CD4-positive, alpha-beta T cell treated with Interleukin-1 beta for 1 hour (primary cell): ENCODE data around the gene INPP4A.
A peak's percentile ranks its signal among the peaks of the same experiment; 100 is the strongest.

Source experiments
- DNase-seq, 2 donors: peaks; one replicate each; pipeline ENCODE4 v3.0.0-alpha.2; 2020 to 2022

Gene INPP4A

GRCh38 chr2:98604547-98604946, 159.9 kb downstream of the INPP4A start:
- no peak for DNase-seq

GRCh38 chr2:98605076-98605475, 160.4 kb downstream of the INPP4A start:
- DNase-seq = no peak

GRCh38 chr2:98606431-98606830, 161.8 kb downstream of the INPP4A start:
- no peak for DNase-seq

- no peak for DNase-seq
Measured at GRCh38 chr2:98607104-98607503, 162.4 kb downstream of the INPP4A start.

- no peak for DNase-seq
Measured at GRCh38 chr2:98607741-98608115, 163.1 kb downstream of the INPP4A start.

GRCh38 chr2:98608116-98608961, 163.7 kb downstream of the INPP4A start, which contains the start of the genes COA5 and UNC50:
Gene COA5, minus strand, starts transcription at chr2:98608512. Its CDS starts 107 bp downstream, at chr2:98608405.
Gene UNC50, plus strand, starts transcription at chr2:98608589. Its CDS starts 1,171 bp downstream, at chr2:98609760.
- DNase-seq = peak; percentile 91 to 92

- DNase-seq = peak in 1 of 2 donors; percentile 11
Measured at GRCh38 chr2:98608962-98609604, 164.4 kb downstream of the INPP4A start.

- no peak for DNase-seq
Measured at GRCh38 chr2:98614024-98614739, 169.5 kb downstream of the INPP4A start.

- no peak for DNase-seq
Measured at GRCh38 chr2:98615481-98615880, 170.8 kb downstream of the INPP4A start.

- no peak for DNase-seq
Measured at GRCh38 chr2:98617149-98617548, 172.5 kb downstream of the INPP4A start.

GRCh38 chr2:98623657-98624056, 179.0 kb downstream of the INPP4A start:
- DNase-seq = no peak

GRCh38 chr2:98632351-98632750, 187.7 kb downstream of the INPP4A start:
- no peak for DNase-seq

GRCh38 chr2:98634406-98635092, 189.9 kb downstream of the INPP4A start:
- peak; percentile 48 to 60 for DNase-seq

- peak; percentile 56 to 74 for DNase-seq
Measured at GRCh38 chr2:98637401-98638147, 192.9 kb downstream of the INPP4A start.

GRCh38 chr2:98643496-98644100, 198.9 kb downstream of the INPP4A start:
- DNase-seq = no peak
